Choroid plexus epithelial cell (primary cell): ENCODE measurements around the gene FAM193A.
"Not testable (repeated sequence)": the region's sequence is repeated elsewhere in the genome, so short reads cannot be mapped to it uniquely, and the experiment has no call there.

Source experiments
- DNase-seq: peaks from one replicate; pipeline ENCODE4 v3.0.0-alpha.2; 2010; ENCODE audit warnings: low read depth
- H3K4me3 ChIP-seq: 2 replicates; pipeline ENCODE4 v1.5.1; 2011; ENCODE audit warnings: low read depth, mild to moderate bottlenecking, control low read depth, low read length, moderate library complexity
- TF ChIP-seq, protein P1 (sequence below): conservative IDR thresholded peaks from 2 replicates; pipeline ENCODE4 v1.5.1; 2011; ENCODE audit warnings: low read depth, mild to moderate bottlenecking, control low read depth, inconsistent platforms, low read length, moderate library complexity

The FAM193A gene

DNA sequence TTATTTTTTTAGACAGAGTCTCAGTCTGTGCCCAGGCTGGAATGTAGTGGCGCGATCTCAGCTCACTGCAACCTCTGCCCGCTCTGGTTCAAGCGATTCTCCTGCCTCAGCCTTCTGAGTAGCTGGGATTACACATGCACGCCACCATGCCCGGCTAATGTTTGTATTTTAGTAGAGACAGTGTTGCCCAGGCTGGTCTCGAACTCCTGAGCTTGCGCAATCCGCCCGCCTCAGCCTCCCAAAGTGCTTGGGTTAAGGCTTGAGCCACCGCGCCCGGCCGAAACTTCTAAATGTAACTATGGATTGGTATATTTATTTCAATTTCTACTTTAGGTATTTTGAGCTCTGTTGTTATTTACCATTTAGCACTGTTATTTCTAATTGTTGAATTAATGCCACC is 79.4 kb downstream of the FAM193A start:
- TF ChIP-seq, protein P1, sequence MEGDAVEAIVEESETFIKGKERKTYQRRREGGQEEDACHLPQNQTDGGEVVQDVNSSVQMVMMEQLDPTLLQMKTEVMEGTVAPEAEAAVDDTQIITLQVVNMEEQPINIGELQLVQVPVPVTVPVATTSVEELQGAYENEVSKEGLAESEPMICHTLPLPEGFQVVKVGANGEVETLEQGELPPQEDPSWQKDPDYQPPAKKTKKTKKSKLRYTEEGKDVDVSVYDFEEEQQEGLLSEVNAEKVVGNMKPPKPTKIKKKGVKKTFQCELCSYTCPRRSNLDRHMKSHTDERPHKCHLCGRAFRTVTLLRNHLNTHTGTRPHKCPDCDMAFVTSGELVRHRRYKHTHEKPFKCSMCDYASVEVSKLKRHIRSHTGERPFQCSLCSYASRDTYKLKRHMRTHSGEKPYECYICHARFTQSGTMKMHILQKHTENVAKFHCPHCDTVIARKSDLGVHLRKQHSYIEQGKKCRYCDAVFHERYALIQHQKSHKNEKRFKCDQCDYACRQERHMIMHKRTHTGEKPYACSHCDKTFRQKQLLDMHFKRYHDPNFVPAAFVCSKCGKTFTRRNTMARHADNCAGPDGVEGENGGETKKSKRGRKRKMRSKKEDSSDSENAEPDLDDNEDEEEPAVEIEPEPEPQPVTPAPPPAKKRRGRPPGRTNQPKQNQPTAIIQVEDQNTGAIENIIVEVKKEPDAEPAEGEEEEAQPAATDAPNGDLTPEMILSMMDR: no peak
- H3K4me3 ChIP-seq: no peak overlapping the region
- DNase-seq: no peak

DNA sequence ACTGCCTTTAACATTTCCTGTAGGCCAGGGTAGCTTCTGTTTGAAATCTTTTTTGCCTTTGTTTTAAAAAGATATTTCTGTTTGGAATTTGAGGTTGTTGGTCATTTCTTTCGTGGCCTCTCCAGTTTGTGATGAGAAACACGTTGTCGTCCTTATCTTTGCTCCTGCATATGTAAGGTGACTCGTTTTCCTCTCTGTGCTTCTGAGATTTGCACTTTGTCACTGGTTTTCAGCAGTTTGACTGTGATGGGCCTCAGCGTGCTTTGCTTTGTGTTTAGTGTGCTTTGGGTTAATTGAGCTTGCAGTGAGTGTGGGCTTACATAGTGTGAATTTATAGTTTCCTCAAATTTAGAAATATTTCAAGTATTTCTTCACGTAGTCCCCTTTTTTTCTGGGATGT is 81.5 kb downstream of the FAM193A start:
- no peak for DNase-seq
- no peak overlapping the region for H3K4me3 ChIP-seq
- TF ChIP-seq, protein P1: no peak

DNA sequence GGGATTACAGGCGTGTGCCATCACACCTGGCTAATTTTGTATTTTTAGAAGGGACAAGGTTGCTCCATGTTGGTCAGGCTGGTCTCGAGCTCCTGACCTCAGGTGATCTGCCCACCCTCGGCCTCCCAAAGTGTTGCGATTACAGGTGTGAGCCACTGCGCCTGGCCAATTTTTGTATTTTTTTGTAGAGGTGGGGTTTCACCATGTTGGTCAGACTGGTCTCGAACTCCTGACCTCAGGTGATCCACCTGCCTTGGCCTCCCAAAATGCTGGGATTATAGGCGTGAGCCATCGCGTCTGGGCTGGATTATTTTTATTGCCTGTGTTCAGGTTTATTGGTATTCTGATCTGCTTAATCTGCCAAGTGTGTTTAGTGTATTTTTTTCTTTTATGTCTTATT is 82.3 kb downstream of the FAM193A start:
- not testable (repeated sequence) for H3K4me3 ChIP-seq, DNase-seq

DNA sequence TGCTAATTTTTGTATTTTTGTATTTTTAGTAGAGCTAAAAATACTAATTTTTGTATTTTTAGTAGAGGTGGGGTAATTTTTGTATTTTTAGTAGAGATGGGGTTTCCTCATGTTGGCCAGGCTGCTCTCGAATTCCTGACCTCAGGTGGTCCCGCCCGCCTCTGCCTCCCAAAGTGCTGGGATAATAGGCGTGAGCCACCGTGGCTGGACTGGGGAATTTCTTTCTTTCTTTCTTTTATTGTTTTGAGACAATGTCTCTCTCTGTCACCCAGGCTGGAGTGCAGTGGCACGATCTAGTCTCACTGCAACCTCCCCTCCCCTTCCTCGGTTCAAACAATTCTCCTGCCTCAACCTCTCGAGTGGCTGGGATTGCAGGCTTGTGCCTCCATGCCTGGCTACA is 83.0 kb downstream of the FAM193A start:
- DNase-seq: no peak
- TF ChIP-seq, protein P1: no peak
- no peak overlapping the region for H3K4me3 ChIP-seq

DNA sequence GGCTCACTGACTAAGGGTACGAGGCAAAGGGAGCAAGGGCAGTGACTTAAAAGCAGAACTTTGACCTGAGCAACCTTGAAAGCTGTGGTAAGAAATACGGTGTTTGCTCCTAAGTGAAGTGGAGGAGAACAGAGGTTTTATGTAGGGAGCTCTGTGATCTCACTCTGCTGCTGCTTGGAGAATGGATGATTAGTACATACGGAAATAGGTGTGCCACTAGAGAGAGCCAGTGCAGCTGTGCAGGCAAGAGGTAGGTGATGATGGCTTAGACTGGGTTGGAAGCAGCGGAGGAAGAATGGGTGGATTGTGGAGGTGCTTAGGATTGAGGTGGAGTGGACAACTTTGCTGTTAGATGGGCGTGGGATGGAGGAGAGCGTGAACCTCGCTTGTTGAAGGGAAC is 85.0 kb downstream of the FAM193A start:
- DNase-seq: no peak
- no peak overlapping the region for H3K4me3 ChIP-seq
- TF ChIP-seq, protein P1: no peak

DNA sequence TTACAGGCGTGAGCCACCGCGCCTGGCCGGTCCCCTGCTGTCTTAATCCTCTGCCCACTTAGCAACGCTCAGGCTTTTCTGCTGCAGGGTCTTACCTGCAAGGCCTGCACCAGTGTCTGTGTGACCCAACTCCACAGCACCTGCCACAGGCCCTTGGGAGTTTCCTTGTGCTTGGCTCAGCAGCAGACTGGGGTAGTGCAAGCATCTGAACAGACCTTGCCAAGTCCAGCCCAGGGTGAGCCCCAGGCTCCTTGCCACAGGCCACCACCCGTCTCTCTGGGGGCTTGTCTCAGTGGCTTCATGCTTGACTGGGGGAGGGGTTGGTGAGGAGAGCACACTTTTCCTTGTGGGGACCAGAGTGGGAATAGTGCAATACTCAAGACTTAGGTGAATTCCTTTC is 87.0 kb downstream of the FAM193A start:
- DNase-seq: no peak
- TF ChIP-seq, protein P1: no peak
- H3K4me3 ChIP-seq: no peak overlapping the region

DNA sequence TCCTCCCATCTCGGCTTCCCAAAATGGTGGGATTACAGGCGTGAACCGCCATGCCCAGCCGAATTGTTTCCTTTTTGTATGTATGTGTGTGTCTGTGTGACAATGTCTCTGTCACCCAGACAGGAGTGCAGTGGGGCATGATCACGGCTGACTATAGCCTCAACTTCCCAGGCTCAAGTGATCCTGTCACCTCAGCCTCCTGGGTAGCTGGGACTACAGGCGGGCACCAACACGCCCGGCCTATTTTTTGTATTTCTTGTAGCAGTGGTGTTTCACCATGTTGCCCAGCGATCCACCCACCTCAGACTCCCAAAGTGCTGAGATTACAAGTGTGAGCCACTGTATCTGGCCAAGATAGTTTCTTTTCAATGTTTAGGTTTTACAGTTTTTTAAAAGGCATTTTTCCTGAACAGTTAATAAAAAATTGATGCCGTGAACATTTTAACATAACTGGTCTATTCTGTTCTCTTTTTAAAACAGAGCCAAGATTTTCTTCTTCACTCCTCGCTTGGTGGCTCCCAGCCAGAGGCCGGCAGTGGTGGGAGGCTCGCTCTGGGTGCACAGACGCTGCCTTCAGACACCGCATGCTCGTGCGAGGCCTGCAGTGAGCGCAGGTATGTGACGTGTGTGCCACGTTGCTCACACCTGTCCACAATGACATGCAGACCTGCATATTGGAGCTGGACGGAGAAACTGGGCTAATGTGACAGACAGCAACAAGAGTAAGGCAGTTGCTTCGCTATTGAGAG is 88.5 kb downstream of the FAM193A start:
- TF ChIP-seq, protein P1: no peak
- DNase-seq: no peak

More for the DNA sequence above, 88.5 kb downstream of the FAM193A start:
- H3K4me3 ChIP-seq: no peak overlapping the region
